ENCODE data around the gene AMBRA1.

AMBRA1 gene

DNA sequence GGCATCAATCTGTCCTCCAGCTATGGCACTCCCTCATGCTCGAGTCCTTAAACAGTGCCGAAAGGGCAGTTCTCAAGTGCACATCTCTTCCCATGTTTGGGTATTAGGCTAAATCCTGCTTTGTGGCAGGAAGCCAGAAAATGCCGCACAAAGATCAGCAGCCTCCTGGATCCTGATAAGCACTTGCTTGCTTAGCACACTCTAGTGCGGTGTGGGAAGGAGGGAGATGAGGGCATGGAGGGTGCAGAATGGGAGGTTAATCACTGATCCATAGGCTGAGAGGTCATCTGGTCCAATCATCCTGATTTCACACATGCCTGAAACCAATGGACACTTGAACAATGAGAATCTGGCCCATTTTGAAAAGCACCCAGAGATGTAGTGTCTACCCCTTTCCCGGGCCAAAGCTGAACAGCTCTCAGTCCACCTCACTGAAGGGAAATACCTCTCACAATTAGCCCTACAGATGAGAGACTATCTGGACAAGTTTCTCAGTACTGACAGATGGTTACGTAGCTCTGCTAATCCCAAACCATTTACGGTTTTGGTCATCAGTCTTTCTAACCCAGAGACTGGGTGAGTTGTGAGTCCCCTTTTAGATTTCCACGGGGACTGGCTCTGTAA lies 172.5 kb downstream of the AMBRA1 start:
- Histone ChIP-seq H3K4me3 (replicated peaks; ENCODE audit: insufficient read depth, low read length) (no peak overlapping the region), H3K27ac (replicated peaks) (no peak overlapping the region), H3K27me3 (ENCODE audit: insufficient read depth, poor library complexity, severe bottlenecking) (no peaks in the 10 kb centered on the region)
- DNase-seq (ENCODE audit: low read depth in 1 of 2, low spot score in 1 of 2): no peak
- no peak for TF ChIP-seq SPI1 (IDR thresholded peaks at IDR 0.05; ENCODE audit: borderline replicate concordance, low read depth)
- no peak for TF ChIP-seq GABPA (IDR thresholded peaks at IDR 0.05; ENCODE audit: low read depth)
- TF ChIP-seq, protein P1, sequence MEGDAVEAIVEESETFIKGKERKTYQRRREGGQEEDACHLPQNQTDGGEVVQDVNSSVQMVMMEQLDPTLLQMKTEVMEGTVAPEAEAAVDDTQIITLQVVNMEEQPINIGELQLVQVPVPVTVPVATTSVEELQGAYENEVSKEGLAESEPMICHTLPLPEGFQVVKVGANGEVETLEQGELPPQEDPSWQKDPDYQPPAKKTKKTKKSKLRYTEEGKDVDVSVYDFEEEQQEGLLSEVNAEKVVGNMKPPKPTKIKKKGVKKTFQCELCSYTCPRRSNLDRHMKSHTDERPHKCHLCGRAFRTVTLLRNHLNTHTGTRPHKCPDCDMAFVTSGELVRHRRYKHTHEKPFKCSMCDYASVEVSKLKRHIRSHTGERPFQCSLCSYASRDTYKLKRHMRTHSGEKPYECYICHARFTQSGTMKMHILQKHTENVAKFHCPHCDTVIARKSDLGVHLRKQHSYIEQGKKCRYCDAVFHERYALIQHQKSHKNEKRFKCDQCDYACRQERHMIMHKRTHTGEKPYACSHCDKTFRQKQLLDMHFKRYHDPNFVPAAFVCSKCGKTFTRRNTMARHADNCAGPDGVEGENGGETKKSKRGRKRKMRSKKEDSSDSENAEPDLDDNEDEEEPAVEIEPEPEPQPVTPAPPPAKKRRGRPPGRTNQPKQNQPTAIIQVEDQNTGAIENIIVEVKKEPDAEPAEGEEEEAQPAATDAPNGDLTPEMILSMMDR (IDR thresholded peaks at IDR 0.05; ENCODE audit: insufficient read depth, low read length): no peak
- TF ChIP-seq POLR2AphosphoS5 (IDR thresholded peaks at IDR 0.05; ENCODE audit: low read depth): no peak
- TF ChIP-seq, protein P2, sequence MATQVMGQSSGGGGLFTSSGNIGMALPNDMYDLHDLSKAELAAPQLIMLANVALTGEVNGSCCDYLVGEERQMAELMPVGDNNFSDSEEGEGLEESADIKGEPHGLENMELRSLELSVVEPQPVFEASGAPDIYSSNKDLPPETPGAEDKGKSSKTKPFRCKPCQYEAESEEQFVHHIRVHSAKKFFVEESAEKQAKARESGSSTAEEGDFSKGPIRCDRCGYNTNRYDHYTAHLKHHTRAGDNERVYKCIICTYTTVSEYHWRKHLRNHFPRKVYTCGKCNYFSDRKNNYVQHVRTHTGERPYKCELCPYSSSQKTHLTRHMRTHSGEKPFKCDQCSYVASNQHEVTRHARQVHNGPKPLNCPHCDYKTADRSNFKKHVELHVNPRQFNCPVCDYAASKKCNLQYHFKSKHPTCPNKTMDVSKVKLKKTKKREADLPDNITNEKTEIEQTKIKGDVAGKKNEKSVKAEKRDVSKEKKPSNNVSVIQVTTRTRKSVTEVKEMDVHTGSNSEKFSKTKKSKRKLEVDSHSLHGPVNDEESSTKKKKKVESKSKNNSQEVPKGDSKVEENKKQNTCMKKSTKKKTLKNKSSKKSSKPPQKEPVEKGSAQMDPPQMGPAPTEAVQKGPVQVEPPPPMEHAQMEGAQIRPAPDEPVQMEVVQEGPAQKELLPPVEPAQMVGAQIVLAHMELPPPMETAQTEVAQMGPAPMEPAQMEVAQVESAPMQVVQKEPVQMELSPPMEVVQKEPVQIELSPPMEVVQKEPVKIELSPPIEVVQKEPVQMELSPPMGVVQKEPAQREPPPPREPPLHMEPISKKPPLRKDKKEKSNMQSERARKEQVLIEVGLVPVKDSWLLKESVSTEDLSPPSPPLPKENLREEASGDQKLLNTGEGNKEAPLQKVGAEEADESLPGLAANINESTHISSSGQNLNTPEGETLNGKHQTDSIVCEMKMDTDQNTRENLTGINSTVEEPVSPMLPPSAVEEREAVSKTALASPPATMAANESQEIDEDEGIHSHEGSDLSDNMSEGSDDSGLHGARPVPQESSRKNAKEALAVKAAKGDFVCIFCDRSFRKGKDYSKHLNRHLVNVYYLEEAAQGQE (IDR thresholded peaks at IDR 0.05; ENCODE audit: insufficient replicate concordance, low read depth): no peak

DNA sequence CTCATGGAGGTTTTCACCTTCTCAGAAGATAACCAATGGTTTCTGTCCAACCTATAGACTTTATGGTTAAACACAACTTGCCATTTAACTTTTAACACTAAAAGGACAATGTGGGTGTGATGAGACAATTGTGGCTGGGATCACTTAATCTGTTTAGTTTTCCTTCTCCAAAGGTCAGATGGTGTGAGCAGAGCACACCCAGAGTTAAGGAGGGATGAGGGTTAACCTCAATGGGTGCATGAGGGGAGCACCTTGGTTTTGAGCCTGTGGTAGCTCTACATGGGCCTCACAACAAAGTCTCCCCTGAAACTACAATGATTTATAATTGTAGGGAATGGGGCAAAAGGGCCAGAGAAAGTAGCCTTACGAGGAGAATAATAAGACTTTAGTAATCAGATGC lies 173.3 kb downstream of the AMBRA1 start:
- H3K27me3 ChIP-seq (ENCODE audit: insufficient read depth, poor library complexity, severe bottlenecking): no peaks in the 10 kb centered on the region
- no peak overlapping the region for H3K4me3 ChIP-seq (replicated peaks; ENCODE audit: insufficient read depth, low read length)
- H3K27ac ChIP-seq (replicated peaks): no peak overlapping the region
- DNase-seq (ENCODE audit: low read depth in 1 of 2, low spot score in 1 of 2): no peak
- TF ChIP-seq POLR2AphosphoS5 (IDR thresholded peaks at IDR 0.05; ENCODE audit: low read depth): no peak
- TF ChIP-seq, protein P1 (IDR thresholded peaks at IDR 0.05; ENCODE audit: insufficient read depth, low read length): no peak
- no peak for TF ChIP-seq SPI1 (IDR thresholded peaks at IDR 0.05; ENCODE audit: borderline replicate concordance, low read depth)
- no peak for TF ChIP-seq GABPA (IDR thresholded peaks at IDR 0.05; ENCODE audit: low read depth)
- TF ChIP-seq, protein P2 (IDR thresholded peaks at IDR 0.05; ENCODE audit: insufficient replicate concordance, low read depth): no peak

DNA sequence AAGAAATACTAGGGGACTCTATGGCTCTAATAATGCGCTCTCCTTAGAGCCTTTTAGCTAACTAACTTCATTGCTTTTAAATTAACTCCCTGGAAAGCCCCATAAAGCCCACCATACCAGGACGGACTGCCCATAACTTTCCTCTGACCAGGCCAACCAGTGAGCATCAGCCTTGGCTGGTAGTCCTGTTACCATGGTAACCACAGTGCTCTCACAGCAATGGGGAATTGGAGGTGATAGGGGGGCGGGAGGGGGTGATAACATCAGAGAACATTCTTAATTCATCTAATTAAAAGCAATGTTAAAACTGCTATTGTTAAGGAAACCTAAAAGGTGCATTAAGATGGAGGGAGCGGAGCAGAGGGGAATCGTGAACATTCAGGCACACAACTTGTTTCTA lies 175.1 kb downstream of the AMBRA1 start:
- H3K27ac ChIP-seq (replicated peaks): no peak overlapping the region
- TF ChIP-seq POLR2AphosphoS5 (IDR thresholded peaks at IDR 0.05; ENCODE audit: low read depth) (no peak), GABPA (IDR thresholded peaks at IDR 0.05; ENCODE audit: low read depth) (no peak), SPI1 (IDR thresholded peaks at IDR 0.05; ENCODE audit: borderline replicate concordance, low read depth) (no peak)
- TF ChIP-seq, protein P2 (IDR thresholded peaks at IDR 0.05; ENCODE audit: insufficient replicate concordance, low read depth): no peak
- TF ChIP-seq, protein P1 (IDR thresholded peaks at IDR 0.05; ENCODE audit: insufficient read depth, low read length): no peak
- no peak overlapping the region for H3K4me3 ChIP-seq (replicated peaks; ENCODE audit: insufficient read depth, low read length)
- DNase-seq (ENCODE audit: low read depth in 1 of 2, low spot score in 1 of 2): no peak
- H3K27me3 ChIP-seq (ENCODE audit: insufficient read depth, poor library complexity, severe bottlenecking): no peaks in the 10 kb centered on the region
